GM12865 (cell line): Measurements from ENCODE around the gene MIS18A.

Experiments used
- DNase-seq: peaks from one replicate; pipeline ENCODE4 v3.0.0; 2010; ENCODE audit warnings: low read depth
- H3K4me3 ChIP-seq: 2 replicates; pipeline ENCODE4 v1.5.1; 2011; ENCODE audit warnings: mild to moderate bottlenecking, low read depth, low read length, control low read depth
- CTCF ChIP-seq: IDR thresholded peaks from 2 replicates; pipeline ENCODE4 v1.5.1; 2011; ENCODE audit warnings: low read length, control low read depth, low read depth, inconsistent platforms; ENCODE audit not compliant: insufficient read depth; ENCODE audit errors: missing control alignments

The MIS18A gene

GRCh38 chr21:32237021-32237420 is 41.8 kb downstream of the MIS18A start:
- no peak for TF ChIP-seq CTCF
- DNase-seq = no peak
- no peak overlapping the region for H3K4me3 ChIP-seq

GRCh38 chr21:32233722-32234301 is 45.0 kb downstream of the MIS18A start:
- no peak for TF ChIP-seq CTCF
- H3K4me3 ChIP-seq = no peak overlapping the region
- DNase-seq = no peak

- no peak for TF ChIP-seq CTCF
- no peak for DNase-seq
- no peak overlapping the region for H3K4me3 ChIP-seq
Observed at GRCh38 chr21:32233055-32233546, 45.7 kb downstream of the MIS18A start.

GRCh38 chr21:32226444-32226843 is 52.4 kb downstream of the MIS18A start:
- no peak for DNase-seq
- TF ChIP-seq CTCF = no peak
- no peak overlapping the region for H3K4me3 ChIP-seq
